NCI-H524 (cell line): ENCODE measurements around the gene NOTCH2NLA.
"Not testable (repeated sequence)": the region's sequence is repeated elsewhere in the genome, so short reads cannot be mapped to it uniquely, and the experiment has no call there.

Experiments used
- DNase-seq, 2 experiments: peaks; one replicate each; lab custom pipeline; 2025; lab: John Stamatoyannopoulos, UW

The NOTCH2NLA gene

GRCh38 chr1:146228710-146229477, at the start of gene NOTCH2NLA:
Gene NOTCH2NLA, minus strand, starts transcription at chr1:146229021. Its CDS starts 39,684 bp downstream, at chr1:146189337.
- not testable (repeated sequence) for DNase-seq

GRCh38 chr1:146278346-146278745, 49.5 kb upstream of the NOTCH2NLA start:
- DNase-seq: not testable (repeated sequence)

- DNase-seq: not testable (repeated sequence)
These were observed 48.3 kb upstream of the NOTCH2NLA start for GRCh38 chr1:146277087-146277486.

GRCh38 chr1:146274083-146274482, 45.3 kb upstream of the NOTCH2NLA start:
- not testable (repeated sequence) for DNase-seq

- not testable (repeated sequence) for DNase-seq
These were observed 44.4 kb upstream of the NOTCH2NLA start for GRCh38 chr1:146273194-146273593.

GRCh38 chr1:146272734-146273133, 43.9 kb upstream of the NOTCH2NLA start:
- not testable (repeated sequence) for DNase-seq

GRCh38 chr1:146271977-146272376, 43.2 kb upstream of the NOTCH2NLA start:
- not testable (repeated sequence) for DNase-seq

- not testable (repeated sequence) for DNase-seq
These were observed 41.3 kb upstream of the NOTCH2NLA start for GRCh38 chr1:146270129-146270528.

- not testable (repeated sequence) for DNase-seq
These were observed 37.4 kb upstream of the NOTCH2NLA start for GRCh38 chr1:146266179-146266748.

GRCh38 chr1:146264761-146265160, 35.9 kb upstream of the NOTCH2NLA start:
- not testable (repeated sequence) for DNase-seq

GRCh38 chr1:146260006-146260730, 31.3 kb upstream of the NOTCH2NLA start:
- DNase-seq: not testable (repeated sequence)

- DNase-seq: not testable (repeated sequence)
These were observed 29.3 kb upstream of the NOTCH2NLA start for GRCh38 chr1:146257992-146258552.

- DNase-seq: not testable (repeated sequence)
These were observed 25.9 kb upstream of the NOTCH2NLA start for GRCh38 chr1:146254569-146255197.

- DNase-seq: not testable (repeated sequence)
These were observed 24.5 kb upstream of the NOTCH2NLA start for GRCh38 chr1:146253249-146253855.

GRCh38 chr1:146251523-146251922, 22.7 kb upstream of the NOTCH2NLA start:
- DNase-seq: not testable (repeated sequence)

GRCh38 chr1:146248643-146249042, 19.8 kb upstream of the NOTCH2NLA start:
- DNase-seq: not testable (repeated sequence)

- DNase-seq: not testable (repeated sequence)
These were observed 7.8 kb upstream of the NOTCH2NLA start for GRCh38 chr1:146236626-146237025.

- not testable (repeated sequence) for DNase-seq
These were observed 7.3 kb upstream of the NOTCH2NLA start for GRCh38 chr1:146236026-146236601.

GRCh38 chr1:146228144-146228682, 608 bp downstream of the NOTCH2NLA start:
- not testable (repeated sequence) for DNase-seq

GRCh38 chr1:146174531-146174930, 54.3 kb downstream of the NOTCH2NLA start:
- DNase-seq: not testable (repeated sequence)

- not testable (repeated sequence) for DNase-seq
These were observed 61.1 kb downstream of the NOTCH2NLA start for GRCh38 chr1:146167740-146168139.
